ENCODE results near the gene AQP1.

AQP1 gene

DNA sequence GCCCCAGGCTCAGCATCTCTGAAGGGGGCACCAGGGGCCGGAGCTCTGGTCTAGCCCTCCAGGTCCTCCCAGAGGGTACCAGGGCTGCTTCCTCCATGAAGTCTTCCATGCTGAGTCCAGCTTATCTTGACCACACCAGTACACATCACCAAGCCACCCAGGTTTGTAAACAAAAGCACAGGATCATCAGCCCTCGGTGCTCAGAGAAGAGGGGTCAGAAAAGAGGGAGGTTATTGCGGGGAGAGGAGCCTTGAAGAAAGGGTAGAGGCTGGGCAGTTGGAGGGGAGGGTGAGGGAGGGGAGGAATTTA, 23.9 kb downstream of the AQP1 start:
- H3K27me3 ChIP-seq (ENCODE audit: insufficient read depth, low read depth, severe bottlenecking): no peaks in the 10 kb centered on the region
- TF ChIP-seq CTCF (IDR thresholded peaks at IDR 0.05; ENCODE audit: low read depth, low read length): no peak
- DNase-seq: no peak

GRCh38 chr7:30936650-30937245, 25.1 kb downstream of the AQP1 start:
- Histone ChIP-seq H3K4me3 (ENCODE audit: low read depth, low read length) (no peak overlapping the region), H3K27me3 (ENCODE audit: insufficient read depth, low read depth, severe bottlenecking) (no peaks in the 10 kb centered on the region), H3K36me3 (no peaks in the 10 kb centered on the region), H3K27ac (no peak overlapping the region), H3K9me3 (ENCODE audit: severe bottlenecking) (no peaks in the 10 kb centered on the region)
- no peak for TF ChIP-seq CTCF (IDR thresholded peaks at IDR 0.05; ENCODE audit: low read depth, low read length)
- no peak for DNase-seq

More for the DNA sequence above, 23.9 kb downstream of the AQP1 start:
- Histone ChIP-seq H3K4me3 (ENCODE audit: low read depth, low read length) (no peak overlapping the region), H3K36me3 (no peaks in the 10 kb centered on the region), H3K27ac (no peak overlapping the region), H3K9me3 (ENCODE audit: severe bottlenecking) (no peaks in the 10 kb centered on the region)

DNA sequence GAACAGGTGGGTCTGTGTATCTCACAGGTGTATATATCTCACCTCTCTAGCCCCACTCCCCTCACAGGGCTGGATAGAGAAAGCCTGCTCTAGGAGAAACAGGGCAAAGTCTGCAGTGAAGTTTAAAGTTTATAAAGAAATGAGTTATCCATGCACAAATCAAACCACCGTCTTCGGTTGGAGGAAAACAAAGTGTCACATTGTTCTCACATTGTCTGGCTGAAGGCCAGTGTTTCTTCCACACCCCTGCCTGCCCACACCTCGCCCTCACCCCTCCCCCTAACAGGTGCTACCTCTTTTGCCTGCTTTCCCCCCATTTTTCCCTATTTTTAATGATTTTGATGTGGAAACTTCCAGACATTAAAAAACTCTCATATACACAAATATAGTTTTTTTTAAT, 25.8 kb downstream of the AQP1 start:
- Histone ChIP-seq H3K27ac (no peak overlapping the region), H3K36me3 (no peaks in the 10 kb centered on the region), H3K4me3 (ENCODE audit: low read depth, low read length) (no peak overlapping the region), H3K9me3 (ENCODE audit: severe bottlenecking) (no peaks in the 10 kb centered on the region), H3K27me3 (ENCODE audit: insufficient read depth, low read depth, severe bottlenecking) (no peaks in the 10 kb centered on the region)
- TF ChIP-seq CTCF (IDR thresholded peaks at IDR 0.05; ENCODE audit: low read depth, low read length): no peak
- DNase-seq: no peak

- peak; percentile 94 for TF ChIP-seq CTCF (IDR thresholded peaks at IDR 0.05; ENCODE audit: low read depth, low read length)
- H3K27ac ChIP-seq: peak overlapping the region; percentile 97
- DNase-seq: peak; percentile 97
- H3K27me3 ChIP-seq (ENCODE audit: insufficient read depth, low read depth, severe bottlenecking): no peaks in the 10 kb centered on the region
- H3K36me3 ChIP-seq: no peaks in the 10 kb centered on the region
- peak overlapping the region; percentile 46 for H3K4me3 ChIP-seq (ENCODE audit: low read depth, low read length)
- H3K9me3 ChIP-seq (ENCODE audit: severe bottlenecking): no peaks in the 10 kb centered on the region
Observed at GRCh38 chr7:30938435-30939316, 27.0 kb downstream of the AQP1 start.

DNA sequence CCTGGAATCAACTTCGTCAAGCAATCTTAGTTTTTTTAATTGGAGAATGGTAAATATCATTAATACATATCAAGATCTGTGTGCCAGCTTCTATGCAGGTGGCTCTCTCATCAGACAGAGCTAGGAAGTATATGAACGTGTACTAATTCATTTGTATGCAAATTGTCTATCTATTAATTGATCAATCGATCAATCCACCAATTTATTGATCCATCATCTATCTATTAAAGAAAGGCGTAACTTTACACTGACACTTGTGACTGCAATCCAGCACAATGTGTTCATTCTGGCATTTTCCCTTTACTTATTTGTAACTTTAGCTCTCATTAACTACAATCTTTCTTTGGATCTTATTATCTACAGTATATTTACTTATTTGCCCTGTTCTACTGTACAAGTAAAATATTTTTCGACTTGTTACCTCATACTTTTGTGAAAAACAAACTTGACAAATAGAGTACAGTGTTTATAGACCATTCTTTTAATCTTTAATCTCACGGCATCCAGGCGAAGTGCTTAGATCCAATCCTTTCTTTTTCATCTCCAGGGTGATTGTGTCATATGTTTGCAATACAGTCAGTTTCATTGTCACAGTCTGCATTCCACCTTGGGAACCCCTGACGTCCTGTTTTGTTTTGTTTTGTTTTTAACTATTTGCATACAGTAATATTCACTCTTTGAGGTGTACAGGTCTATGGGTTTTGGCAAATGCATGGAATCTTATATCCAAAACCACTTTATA, 30.1 kb downstream of the AQP1 start:
- Histone ChIP-seq H3K27ac (no peak overlapping the region), H3K4me3 (ENCODE audit: low read depth, low read length) (no peak overlapping the region), H3K9me3 (ENCODE audit: severe bottlenecking) (no peaks in the 10 kb centered on the region), H3K36me3 (no peaks in the 10 kb centered on the region), H3K27me3 (ENCODE audit: insufficient read depth, low read depth, severe bottlenecking) (no peaks in the 10 kb centered on the region)
- TF ChIP-seq CTCF (IDR thresholded peaks at IDR 0.05; ENCODE audit: low read depth, low read length): no peak
- DNase-seq: no peak
